SK-MEL-5 (cell line): ENCODE measurements around the gene GLRA2. TPM values are rescaled to one million over a fixed set of nuclear protein-coding genes. Genes with fewer than 3 reads are reported as not detected.
"Not testable (repeated sequence)": the region's sequence is repeated elsewhere in the genome, so short reads cannot be mapped to it uniquely, and the experiment has no call there.

Experiments
- DNase-seq: peaks from one replicate; pipeline ENCODE4 v3.0.0-alpha.2; 2016; ENCODE audit warnings: low read depth, low spot score
- in situ Hi-C: cut with HindIII; loops from 2 replicates; pipeline ENCODE4 v1.10.0; 2016; ENCODE audit warnings: low sequenced_read_pairs, high pct_unique_total_duplicates, low pct_unique_long_range_greater_than_20kb
- total RNA-seq: library from RNA; depleted of rRNA; stranded (reverse); fragments of >200 nt; shearing (Covaris generic); gene quantifications from 2 replicates; pipeline ENCODE4 v1.2.3, GENCODE V29; 2014

Gene GLRA2
- total RNA-seq, 1 experiment from 2014 or later: not detected

DNA sequence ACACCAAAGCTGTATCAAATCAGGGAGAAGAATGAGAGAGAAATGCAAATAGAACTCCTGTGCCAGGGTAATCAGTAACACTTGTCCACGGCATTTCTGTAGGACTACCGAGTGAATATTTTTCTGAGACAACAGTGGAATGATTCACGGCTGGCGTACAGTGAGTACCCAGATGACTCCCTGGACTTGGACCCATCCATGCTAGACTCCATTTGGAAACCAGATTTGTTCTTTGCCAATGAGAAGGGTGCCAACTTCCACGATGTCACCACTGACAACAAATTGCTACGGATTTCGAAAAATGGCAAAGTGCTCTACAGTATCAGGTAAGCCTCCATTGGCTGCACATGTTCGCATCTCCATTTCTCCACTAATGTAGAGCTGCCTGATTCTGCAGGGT is 51.7 kb downstream of the GLRA2 start:
- DNase-seq: no peak
- in situ Hi-C loops: no loop called here

DNA sequence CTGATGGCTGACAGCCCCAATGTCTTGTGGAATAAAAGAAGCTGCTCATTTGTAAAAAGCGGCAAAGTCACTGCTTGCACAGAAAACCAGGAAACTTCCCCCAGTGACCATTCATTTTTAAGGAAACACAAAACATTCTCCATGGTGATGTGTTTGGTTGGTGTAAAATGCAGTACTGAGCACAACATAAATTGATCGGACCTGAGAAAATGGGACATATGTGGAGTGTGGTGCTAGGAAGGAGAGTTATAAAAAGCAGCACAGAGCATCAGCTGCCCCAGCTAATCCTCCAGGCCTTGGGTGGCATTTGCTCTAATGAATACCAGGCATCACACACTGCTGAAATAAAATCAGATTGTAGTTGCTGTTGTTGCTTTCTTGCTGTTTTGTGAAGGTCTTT is 55.2 kb downstream of the GLRA2 start:
- DNase-seq: no peak
- in situ Hi-C loops: no loop called here

DNA sequence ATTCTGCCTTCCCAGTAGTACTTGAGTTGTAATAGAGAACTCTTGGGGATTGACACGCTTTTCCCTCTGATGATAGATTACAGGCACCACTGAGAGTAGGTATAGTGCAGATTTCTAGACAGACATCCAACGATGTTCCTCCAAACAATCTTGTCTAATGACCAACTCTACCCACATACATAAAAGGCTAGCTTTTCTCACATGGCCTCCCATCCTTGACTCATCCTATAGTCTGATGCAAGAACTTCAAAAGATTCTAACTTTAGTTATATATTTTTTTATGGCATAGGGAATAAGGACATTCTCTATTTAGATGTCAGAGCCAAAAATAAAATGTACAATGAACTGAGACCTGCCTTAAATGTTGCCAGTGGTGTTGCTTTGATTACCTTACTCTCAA is 60.9 kb downstream of the GLRA2 start:
- DNase-seq: no peak
- in situ Hi-C loops: no loop called here

DNA sequence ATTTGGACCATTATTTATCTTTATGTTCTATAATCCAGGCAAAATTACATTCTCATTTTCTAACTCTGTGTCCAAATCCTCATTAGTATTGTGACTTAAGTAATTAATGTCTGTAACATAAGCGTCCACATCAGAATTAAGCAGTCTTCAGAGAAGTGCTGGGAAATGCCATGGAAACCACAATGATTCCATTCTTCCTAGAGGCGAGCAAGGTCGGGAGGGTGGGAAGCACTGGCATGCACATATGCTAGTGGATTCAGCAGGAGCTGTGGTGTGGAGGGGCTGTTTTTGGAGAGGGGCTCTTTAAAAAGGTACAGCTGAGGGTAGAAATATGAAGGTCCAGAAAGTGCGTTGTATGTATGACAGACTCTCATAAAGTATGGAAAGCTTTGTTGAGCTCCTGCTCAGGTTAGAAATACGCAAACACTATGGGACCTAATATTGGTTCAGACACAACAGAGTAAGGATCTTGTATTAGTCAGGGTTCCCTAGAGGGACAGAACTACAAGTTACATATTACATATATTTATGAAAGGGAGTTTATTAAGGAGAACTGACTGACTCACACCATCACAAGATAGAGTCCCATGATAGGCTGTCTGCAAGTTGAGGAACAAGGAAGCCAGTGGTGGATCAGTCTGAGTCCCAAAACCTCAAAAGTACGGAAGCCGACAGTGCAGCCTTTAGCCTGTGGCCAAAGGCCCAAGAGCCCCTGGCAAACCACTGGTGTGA is 61.5 kb downstream of the GLRA2 start:
- in situ Hi-C loops: no loop called here
- peak; percentile 19 for DNase-seq

DNA sequence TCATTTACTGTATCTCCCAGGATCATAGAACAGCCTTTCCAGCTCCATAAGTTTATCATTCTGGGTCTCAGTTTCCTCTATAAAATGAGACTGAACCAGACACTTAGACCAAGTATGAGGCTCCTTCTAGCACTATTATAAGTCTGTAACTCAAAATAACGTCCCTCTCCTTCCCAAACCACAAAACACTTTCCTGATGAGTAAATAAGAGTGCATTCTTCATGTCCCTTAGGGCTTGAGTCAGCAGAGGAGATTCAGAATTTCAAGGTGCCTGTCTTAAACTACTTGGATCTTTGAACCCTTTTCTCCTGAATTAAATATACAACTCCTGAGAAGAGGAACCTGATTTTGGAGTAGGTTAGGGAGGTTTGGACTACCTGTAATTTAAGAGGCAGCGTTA is 62.6 kb downstream of the GLRA2 start:
- DNase-seq: no peak
- in situ Hi-C loops: no loop called here

DNA sequence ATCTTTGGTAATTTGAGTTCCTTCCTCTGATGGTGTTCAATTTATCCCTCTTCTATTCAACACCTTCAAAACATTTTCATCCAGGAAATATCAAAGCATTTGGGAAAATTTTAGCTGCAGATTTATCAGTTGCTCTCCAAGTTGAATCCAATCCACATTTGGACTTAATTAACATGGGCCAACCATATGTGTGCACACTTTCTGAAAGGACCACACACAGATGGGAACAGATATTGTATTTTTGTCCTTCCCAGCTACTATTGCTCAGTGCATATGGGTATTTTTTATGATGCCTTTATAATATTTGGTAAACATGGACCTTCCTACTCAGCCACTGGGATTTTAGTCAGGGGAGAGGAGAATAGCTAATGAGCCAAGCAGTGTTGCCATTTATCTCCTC is 65.2 kb downstream of the GLRA2 start:
- in situ Hi-C loops: no loop called here

DNA sequence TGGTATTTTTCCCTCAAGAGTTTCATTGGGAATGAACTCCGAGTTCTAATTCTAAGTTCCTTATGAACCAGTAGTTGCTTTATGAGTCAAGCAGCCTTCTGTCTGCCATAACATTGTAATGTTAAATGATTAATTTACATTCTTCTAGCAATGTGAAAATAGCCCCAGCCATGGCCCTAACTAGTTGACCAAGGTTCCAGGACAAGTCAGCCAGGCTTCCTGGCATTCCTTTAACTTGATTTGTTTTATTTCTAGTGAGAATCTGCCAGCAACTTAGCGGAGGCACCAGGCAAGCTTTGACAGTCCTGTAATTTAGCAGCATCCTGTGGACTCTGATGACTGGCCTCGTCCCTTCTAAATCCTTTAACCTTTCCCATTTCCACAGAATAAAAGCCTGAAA is 69.0 kb downstream of the GLRA2 start:
- in situ Hi-C loops: no loop called here
- DNase-seq: no peak

More for the DNA sequence above, 65.2 kb downstream of the GLRA2 start:
- no peak for DNase-seq

DNA sequence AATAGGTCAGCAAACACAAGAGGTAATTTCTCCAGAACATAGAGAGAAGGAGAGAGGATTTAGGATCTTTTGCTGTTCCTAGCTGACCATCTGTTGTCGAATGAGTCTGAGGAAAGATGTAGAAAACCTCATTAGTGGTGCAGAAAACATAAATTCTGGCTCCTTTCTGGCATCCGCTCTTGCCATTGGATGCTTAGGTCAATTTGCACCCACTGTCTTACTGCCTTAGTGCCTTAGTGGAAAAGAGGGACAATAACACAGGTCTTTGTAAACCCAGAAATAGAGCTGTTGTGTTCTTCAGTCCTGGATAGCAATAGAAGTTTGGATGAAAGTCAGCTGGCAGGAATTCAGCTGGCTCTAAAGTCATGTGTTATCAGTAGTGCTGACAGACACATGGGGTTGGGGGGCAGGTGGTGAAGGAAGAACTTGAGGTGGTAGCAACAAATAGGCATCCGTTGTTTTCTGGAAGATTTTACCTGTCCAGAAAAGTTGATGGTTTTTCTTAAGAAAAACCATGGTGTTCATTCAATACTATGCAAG is 78.2 kb downstream of the GLRA2 start:
- in situ Hi-C loops: no loop called here
- DNase-seq: no peak

DNA sequence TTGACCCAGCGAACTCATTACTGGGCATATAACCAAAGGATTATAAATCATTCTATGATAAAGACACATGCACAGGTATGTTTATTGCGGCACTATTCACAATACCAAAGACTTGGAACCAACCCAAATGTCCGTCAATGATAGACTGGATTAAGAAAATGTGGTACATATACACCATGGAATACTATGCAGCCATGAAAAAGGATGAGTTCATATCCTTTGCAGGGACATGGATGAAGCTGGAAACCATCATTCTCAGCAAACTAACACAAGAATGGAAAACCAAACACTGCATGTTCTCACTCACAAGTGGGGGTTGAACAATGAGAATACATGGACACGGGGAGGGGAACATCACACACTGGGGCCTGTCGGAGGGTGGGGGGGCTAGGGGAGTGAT is 83.1 kb downstream of the GLRA2 start:
- DNase-seq, in situ Hi-C loops: not testable (repeated sequence)

DNA sequence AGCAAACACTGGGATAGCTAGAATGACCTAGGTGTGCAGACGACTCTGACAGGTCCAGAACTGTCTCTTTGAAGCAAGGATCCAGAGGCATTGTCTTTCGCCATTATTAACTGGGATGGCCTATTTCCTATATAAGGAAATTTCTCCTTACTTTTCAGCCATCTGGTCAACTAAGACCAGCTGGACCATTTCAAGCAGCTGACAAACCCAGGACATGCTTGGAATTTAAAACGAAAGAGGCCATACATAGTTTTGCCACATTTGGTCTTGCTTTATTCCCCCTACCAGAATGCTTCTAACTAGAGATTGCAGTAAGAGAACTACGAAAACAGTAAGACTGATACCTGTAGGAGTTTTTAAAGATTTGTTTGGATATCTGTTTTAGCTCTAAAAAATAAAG is 87.0 kb downstream of the GLRA2 start:
- DNase-seq: no peak
- in situ Hi-C loops: no loop called here

DNA sequence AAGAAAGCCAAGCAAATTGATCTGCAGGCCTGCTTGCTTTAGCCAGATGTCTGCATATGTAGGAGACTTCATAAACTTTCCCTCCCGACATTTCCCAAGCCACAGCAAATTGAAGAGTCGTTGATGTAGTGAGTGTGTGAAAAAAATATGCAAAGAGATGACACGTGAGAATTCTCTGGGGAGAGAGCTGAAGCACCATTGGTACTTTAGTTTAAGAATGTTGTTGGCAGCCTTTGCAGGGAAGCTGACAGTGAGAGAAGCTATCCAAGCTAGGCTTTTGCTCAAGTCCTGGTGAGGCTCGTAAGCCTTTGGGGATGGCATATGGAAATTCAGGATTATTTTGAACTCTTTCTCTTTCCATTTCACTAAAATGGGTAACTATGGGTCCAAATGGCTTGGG is 87.5 kb downstream of the GLRA2 start:
- in situ Hi-C loops: no loop called here
- DNase-seq: no peak

DNA sequence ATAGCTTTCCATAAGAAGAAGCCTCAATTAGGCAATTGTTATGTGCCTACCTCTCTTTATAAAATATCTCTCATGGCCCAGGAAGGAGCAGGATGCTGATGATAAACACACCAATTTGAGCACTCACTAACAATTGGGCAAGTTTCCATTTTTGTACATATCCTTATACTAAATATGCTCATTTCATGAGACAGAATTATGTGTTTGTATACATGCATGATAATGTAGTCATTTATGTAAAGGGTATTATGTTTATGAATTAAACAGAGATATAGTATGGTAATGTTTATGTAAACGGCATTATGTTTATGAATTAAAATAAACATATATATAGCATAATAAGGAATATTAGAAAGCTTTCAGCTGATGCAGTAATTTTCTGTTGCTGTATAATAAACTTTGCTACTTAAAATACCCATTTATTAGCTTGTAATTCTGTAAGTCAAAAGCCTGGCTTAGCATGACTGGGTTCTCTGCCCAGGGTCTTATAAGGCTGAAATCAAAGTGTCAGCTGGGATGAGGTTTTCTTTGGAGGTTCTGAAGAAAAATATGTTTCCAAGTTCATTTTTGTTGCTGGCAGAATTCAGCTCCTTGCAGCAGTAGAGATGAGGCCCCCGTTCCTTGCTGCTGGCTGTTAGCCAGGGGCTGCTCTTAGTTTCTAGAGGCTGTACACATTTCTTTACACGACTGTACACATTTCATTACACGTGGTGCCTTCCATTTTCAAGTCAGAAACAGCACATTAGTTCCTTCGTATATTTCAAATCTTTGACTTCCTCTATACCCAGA is 89.0 kb downstream of the GLRA2 start:
- DNase-seq: no peak
- in situ Hi-C loops: no loop called here

DNA sequence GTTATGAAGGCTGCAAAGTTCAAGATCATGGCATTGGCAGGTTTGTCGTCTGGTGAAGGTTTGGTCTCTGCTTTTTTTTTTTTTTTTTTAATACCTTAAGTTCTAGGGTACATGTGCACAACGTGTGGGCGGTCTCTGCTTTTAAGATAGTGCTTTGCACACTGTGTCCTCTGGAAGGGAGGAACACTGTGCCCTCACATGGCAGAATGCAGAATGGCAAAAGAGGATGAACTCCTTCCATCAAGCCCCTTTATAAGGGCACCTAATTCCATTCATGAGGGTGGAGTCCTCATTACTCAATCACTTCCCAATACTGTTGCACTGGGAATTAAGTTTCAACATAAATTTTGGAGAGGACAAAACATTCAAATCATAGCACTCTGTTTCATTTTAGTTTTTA is 101.4 kb downstream of the GLRA2 start:
- peak; percentile 44 for DNase-seq
- in situ Hi-C loops: no loop called here

DNA sequence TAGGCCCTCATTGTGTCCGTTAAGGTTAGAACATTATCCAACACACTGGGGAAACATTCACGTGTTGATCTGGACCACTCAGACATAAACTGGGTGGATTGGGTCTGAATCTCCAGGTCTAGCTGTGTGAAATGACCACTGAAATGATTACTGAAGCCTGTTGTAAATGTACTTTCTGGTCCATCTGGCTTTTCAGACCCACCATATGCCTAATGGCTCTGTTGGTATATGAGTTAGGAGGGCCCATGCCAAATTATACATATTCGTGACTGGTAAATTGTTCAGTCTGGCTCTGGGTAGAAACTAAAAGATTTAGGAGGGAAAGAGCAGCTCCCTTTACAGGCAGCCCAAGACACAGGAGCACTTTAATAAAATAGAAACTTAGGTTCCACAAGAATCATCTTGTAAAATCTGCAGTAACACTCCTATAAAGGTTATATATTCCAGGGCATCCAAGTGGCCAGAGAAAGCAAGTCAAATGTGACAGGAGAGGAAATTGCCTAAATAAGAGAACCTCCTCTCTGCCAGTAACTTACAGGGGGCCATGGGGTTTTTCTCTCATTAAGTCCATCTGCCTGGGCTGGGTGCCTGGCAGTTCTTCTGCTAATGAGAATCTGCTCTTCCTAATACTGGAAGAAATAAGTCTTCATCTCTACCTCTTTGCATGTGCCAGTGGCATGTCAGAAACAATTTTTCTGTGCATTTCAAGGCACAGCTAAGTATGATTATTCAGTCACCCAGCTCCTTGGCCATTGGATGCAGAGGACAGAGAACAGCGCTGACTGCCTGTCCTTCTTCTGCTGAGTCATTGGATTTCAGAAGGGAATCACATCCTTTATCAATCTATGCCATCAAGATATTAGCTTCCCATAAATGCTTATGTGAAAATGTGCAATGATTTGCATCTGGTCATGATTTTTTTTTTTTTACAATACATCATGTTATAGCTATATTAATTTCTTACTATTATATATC is 112.6 kb downstream of the GLRA2 start:
- in situ Hi-C loops: no loop called here
- no peak for DNase-seq

DNA sequence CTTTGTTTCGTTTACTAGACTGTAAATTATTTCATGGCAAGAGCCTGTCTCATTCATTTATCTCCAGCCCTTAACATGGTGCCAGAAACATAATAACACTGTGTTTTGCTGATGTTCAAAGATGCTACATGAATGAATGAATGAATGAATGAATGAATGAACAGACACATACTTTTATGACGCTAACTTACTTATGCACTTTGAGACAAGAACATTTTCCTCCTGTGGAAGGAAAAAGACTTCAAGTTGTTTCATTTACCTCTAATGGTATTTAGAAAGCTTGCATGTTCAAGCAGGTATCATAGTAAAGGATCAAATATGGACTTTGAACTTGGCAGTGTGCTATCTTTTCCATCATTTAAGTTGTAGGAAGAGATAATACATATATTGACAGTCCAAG is 131.6 kb downstream of the GLRA2 start:
- DNase-seq: no peak
- in situ Hi-C loops: no loop called here

DNA sequence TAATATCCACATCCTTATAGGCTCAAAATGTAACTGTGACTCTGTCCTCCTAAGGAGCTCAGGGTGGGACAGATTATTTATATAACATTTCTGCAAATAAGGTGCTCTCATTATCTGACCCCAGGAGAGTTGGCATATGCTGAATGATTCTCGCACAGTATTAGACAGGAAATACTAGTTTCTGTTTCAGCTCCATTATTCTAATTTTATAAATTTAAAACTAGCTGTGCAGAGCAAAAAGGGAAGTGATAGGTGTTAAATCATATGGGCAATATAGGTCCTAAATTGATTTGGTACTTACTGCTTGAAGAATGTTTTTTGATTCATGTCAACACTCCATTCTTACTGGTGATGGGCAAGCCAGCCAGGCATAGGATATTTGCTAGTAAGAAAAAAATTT is 141.5 kb downstream of the GLRA2 start:
- in situ Hi-C loops: no loop called here
- DNase-seq: no peak

DNA sequence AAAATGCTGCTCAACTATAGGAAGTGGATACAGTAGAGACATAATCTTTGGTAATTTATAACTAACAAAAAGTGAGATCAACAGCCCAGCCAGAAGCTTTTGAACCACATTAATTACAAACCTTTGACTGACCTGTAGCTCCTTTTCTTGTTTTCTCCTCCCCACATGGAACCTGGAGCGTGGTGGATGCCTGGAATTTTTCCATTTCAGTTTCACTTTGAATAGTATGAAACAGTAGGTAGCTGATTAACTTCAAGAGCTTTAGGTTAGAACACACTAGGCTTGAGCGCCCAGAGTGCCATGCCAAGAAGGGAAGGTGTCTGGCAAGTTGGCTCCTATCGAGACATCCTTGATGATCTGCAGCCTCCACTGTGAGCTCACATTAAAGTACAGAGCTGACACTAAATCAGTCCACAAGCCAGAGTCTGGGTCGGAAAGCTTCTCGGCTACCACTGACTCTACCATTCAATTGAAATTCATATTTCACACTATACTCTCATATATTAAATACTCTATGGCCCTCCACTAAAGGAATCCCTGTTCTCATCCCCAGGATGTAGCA is 143.4 kb downstream of the GLRA2 start:
- in situ Hi-C loops: no loop called here
- no peak for DNase-seq

DNA sequence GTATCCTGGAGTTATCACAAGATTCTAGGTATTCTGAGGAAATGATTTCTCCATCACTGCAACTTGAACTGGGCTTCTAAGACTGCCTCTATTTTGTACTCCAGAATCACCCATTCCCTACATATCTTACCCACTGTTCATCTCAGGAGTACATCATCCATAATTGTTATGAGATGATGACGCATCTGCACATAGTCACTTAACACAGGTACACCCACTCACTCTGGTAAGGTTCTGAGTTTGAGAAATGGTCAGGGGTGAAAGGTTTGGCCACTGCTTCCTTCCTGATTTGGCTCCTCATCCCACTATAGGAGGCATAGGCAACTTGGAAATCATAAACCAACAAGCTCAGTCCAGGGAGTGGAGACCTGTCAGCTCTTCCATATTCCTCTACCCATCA is 143.9 kb downstream of the GLRA2 start:
- in situ Hi-C loops: no loop called here
- no peak for DNase-seq
